BJ (cell line): ENCODE results near the gene UBALD2. TPM values are rescaled to one million over a fixed set of nuclear protein-coding genes. Genes with fewer than 3 reads are reported as not detected.
"Not testable (repeated sequence)": the region's sequence is repeated elsewhere in the genome, so short reads cannot be mapped to it uniquely, and the experiment has no call there.

Experiments used
- CTCF ChIA-PET: fragments of 350-600 bp; formaldehyde crosslinking; extraction: SDS; loops from one replicate; lab custom pipeline; 2021; ENCODE audit warnings: antibody characterized with exemption, inconsistent platforms; lab: Yijun Ruan, JAX
- POLR2A ChIA-PET: fragments of 300-600 bp; sonication (Branson Sonifier 250); formaldehyde crosslinking; extraction: SDS; loops from one replicate; lab custom pipeline; 2021; ENCODE audit warnings: antibody characterized with exemption; lab: Charles Lee
- DNase-seq: peaks from one replicate; pipeline ENCODE4 v3.0.0-alpha.2; 2011; ENCODE audit warnings: low read depth
- H3K27me3 ChIP-seq: 2 replicates; pipeline ENCODE4 v1.6.0; 2011; ENCODE audit warnings: low read length; ENCODE audit not compliant: control insufficient read depth, insufficient read depth
- H3K36me3 ChIP-seq: 2 replicates; pipeline ENCODE4 v1.5.1; 2011; ENCODE audit warnings: low read length; ENCODE audit not compliant: control insufficient read depth, insufficient read depth
- H3K4me3 ChIP-seq: 2 replicates; pipeline ENCODE4 v1.5.1; 2011; ENCODE audit warnings: low read depth, mild to moderate bottlenecking, control low read depth, low read length
- CTCF ChIP-seq: IDR thresholded peaks from 2 replicates; pipeline ENCODE4 v1.5.1; 2011; ENCODE audit warnings: low read depth, mild to moderate bottlenecking, control low read depth, inconsistent platforms, low read length, moderate library complexity; ENCODE audit not compliant: insufficient read depth
- polyA minus RNA-seq: library from RNA; depleted of rRNA, polyadenylated mRNA; stranded (reverse); fragments of >200 nt; gene quantifications from 2 replicates; pipeline ENCODE4 v1.2.3, GENCODE V29; 2011; rRNA and poly(A)+ RNA removed
- polyA plus RNA-seq: library from polyadenylated mRNA; depleted of rRNA; stranded (reverse); fragments of >200 nt; gene quantifications from 2 replicates; pipeline ENCODE4 v1.2.3, GENCODE V29; 2011; rRNA removed

The UBALD2 gene
- 35.0 and 50.7 TPM in 2 replicates for polyA plus RNA-seq
- 11.0 and 11.6 TPM in 2 replicates for polyA minus RNA-seq

- ChIA-PET POLR2A (interaction anchor here (0.6 kb wide), 1 partner anchor 11 kb away, joined by 6 read pairs; no protein-coding TSS in a partner anchor), CTCF (interaction anchor here (0.6 to 2.3 kb wide), 8 partner anchors 11 to 144 kb away, joined by 3 to 8 read pairs (median 4); no protein-coding TSS in a partner anchor)
- H3K27me3 ChIP-seq, result no peaks in the 10 kb centered on the region
- TF ChIP-seq CTCF, result no peak
- DNase-seq, result peak; percentile 99
- H3K4me3 ChIP-seq, result peak within 1 kb of the TSS; percentile 80
- peaks cover 3% of the 10 kb centered on the region for H3K36me3 ChIP-seq
These were observed at the start of gene UBALD2 for GRCh38 chr17:76264755-76265623. Gene UBALD2, plus strand, starts transcription at chr17:76265348. Its CDS starts 158 bp downstream, at chr17:76265506.

DNA sequence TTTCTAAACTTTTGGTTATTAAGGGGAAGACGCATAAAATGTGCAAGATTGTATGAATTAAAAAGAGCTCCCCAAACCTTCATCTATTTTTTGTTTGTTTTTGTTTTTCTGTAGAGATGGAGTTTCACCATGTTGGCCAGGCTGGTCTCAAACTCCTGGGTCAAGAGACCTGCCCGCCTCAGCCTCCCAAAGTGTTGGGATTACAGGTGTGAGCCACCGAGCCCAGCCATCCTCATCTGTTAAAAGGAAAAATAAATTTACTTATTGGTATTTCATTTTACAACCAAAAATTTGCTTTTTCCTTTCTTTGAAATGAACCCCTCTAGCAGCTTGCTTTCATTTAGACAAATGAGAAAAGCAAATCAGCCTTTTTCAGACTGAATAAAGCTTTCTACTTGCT, 48.1 kb upstream of the UBALD2 start:
- CTCF ChIA-PET, result interaction anchor here (0.6 to 2.6 kb wide), 4 partner anchors 15 to 96 kb away, joined by 3 to 12 read pairs (median 4); no protein-coding TSS in a partner anchor
- POLR2A ChIA-PET, result no interaction called here
- no peak overlapping the region for H3K4me3 ChIP-seq
- no peak for TF ChIP-seq CTCF
- no peaks in the 10 kb centered on the region for H3K36me3 ChIP-seq
- H3K27me3 ChIP-seq, result peaks cover 1% of the 10 kb centered on the region; the same call in 1 of the 2 replicates
- DNase-seq, result no peak

- ChIA-PET CTCF (no interaction called here), POLR2A (no interaction called here)
- no peak for DNase-seq
- no peak for TF ChIP-seq CTCF
- no peaks in the 10 kb centered on the region for H3K27me3 ChIP-seq
- H3K4me3 ChIP-seq, result no peak overlapping the region
- no peaks in the 10 kb centered on the region for H3K36me3 ChIP-seq
These were observed 45.3 kb upstream of the UBALD2 start for GRCh38 chr17:76219670-76220383.

DNA sequence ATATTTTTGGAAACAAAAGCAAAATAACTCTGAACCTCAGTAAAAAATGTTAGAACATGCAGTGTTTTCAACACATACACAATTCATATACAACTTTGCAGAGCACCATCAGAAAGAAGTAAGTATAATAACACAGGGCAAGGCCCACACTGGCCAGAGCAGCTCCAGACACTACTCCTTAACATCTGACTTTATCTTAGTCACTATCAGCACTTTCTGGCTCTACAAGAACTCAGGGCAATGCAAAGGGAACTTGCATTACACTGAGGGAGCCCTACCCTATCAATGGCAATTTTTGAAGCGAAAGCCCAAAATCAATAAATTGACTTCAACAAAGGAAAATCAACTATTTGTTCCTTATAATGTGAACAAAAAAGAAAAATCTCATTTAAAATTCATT, 41.3 kb upstream of the UBALD2 start:
- CTCF ChIA-PET, result no interaction called here
- TF ChIP-seq CTCF, result no peak
- Histone ChIP-seq H3K36me3 (no peaks in the 10 kb centered on the region), H3K27me3 (no peaks in the 10 kb centered on the region), H3K4me3 (no peak overlapping the region)
- POLR2A ChIA-PET, result no interaction called here
- no peak for DNase-seq

DNA sequence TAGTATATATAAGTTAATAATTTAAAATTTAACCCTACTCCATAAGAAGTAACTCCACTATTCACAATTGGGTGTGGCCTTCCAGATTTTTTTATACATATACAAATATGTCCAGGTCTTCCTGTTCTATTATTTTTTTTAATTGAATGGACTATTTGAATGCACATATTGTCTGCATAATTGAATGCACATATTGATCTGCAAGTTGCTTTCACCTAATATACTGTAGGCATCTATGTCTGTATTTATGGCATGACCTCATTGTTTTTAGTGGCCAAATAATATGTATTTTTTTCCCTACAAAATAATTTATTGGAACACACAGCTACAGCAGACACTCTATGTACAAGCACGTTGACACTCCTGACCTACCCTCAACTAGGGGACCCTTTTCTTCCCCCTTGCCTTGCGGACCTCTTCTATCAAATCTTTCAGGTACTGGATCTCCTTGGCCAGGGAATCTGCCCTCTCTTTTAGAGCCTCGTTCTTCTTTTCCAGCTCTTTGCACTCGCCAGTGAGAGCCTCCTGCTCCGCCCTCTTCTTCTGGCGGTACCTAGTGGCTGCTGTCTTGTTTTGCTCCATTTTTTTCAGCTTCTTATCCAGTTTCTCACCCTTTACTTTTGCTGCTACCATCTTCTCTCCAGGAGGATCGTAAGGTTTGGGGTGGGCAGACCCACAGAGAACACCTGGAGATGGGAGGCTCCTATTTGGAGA, 39.6 kb upstream of the UBALD2 start:
- H3K36me3 ChIP-seq, H3K4me3 ChIP-seq, DNase-seq, POLR2A ChIA-PET, H3K27me3 ChIP-seq: not testable (repeated sequence)
- CTCF ChIA-PET, result interaction anchor here (0.7 kb wide), 1 partner anchor 12 kb away, joined by 3 read pairs; no protein-coding TSS in a partner anchor

DNA sequence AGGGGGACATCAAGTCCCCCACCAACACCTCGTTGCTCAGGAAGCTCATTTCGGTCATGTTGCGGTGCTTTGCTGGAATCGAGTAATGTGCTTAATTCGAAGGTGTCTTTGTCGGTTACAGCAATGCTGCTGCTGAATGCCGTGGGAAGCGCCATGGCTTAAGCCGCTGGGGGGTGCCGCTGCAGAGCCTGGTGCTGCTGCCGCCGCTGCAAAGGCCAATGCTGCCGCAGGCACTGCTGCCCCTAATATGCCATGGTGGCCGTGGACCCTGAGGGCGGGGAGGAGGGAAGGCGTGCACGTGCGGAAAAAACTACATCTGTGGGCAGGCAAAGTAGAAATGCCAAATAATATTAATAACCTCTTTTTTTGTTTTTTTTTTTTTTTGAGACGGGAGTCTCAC, 38.4 kb upstream of the UBALD2 start:
- H3K27me3 ChIP-seq, DNase-seq, POLR2A ChIA-PET, H3K4me3 ChIP-seq, CTCF ChIA-PET, H3K36me3 ChIP-seq: not testable (repeated sequence)
